Gastroesophageal sphincter (tissue), 4 donors: ENCODE measurements around the gene ADAMTS4. TPM values are rescaled to one million over a fixed set of nuclear protein-coding genes. Genes with fewer than 3 reads are reported as not detected.

ENCODE experiments used
- ATAC-seq: fragments of 150-250 bp; one replicate; pipeline ENCODE4 v1.9.1; 2016; ENCODE audit warnings: mild to moderate bottlenecking, moderate library complexity
- H3K27ac ChIP-seq, 4 donors: fragments of 200-600 bp; sonication (generic) in 3 of 4; 1 replicate in 3 of 4; 2 replicates in 1 of 4; pipeline ENCODE4 v1.5.1; 2016 to 2019
- H3K27me3 ChIP-seq: fragments of 200-600 bp; sonication (generic); one replicate; pipeline ENCODE4 v1.5.1; 2019
- H3K36me3 ChIP-seq, 2 donors: fragments of 200-600 bp; sonication (generic); one replicate each; pipeline ENCODE4 v1.5.1; 2019; ENCODE audit warnings: control low read depth in 1 of 2
- H3K4me1 ChIP-seq, 3 donors: fragments of 200-600 bp; sonication (generic); 1 replicate in 2 of 3; 2 replicates in 1 of 3; pipeline ENCODE4 v1.5.1; 2016 to 2019; ENCODE audit warnings: control low read depth in 2 of 3
- H3K4me3 ChIP-seq, 2 donors: fragments of 200-600 bp; sonication (generic); one replicate each; pipeline ENCODE4 v1.5.1; 2019; ENCODE audit warnings: mild to moderate bottlenecking in 1 of 2, moderate library complexity in 1 of 2
- H3K9me3 ChIP-seq, 3 donors: fragments of 200-600 bp; sonication (generic); one replicate each; pipeline ENCODE4 v1.5.1; 2017 to 2019; ENCODE audit warnings: control low read depth in 2 of 3
- EP300 ChIP-seq: sonication (generic); formaldehyde crosslinking; IDR thresholded peaks from one replicate; pipeline ENCODE4 v1.6.1; 2017; ENCODE audit warnings: antibody characterized with exemption, mild to moderate bottlenecking
- POLR2A ChIP-seq, 2 donors: fragments of 450-650 bp; IDR thresholded peaks; one replicate each; pipeline ENCODE4 v1.6.1; 2017; ENCODE audit warnings: antibody characterized with exemption in 2 of 2, mild to moderate bottlenecking in 2 of 2, moderate library complexity in 1 of 2
- POLR2AphosphoS5 ChIP-seq: sonication (generic); formaldehyde crosslinking; IDR thresholded peaks from one replicate; pipeline ENCODE4 v1.6.1; 2017; ENCODE audit warnings: antibody characterized with exemption
- WGBS, 2 donors: methylation state at CpG; one replicate each; pipeline ENCODE4 v1.1.5; 2018; ENCODE audit warnings: low coverage in 1 of 2; 5-methylcytosine and 5-hydroxymethylcytosine counted together
- total RNA-seq, 4 donors: library from RNA; depleted of rRNA; stranded (reverse); fragments of >200 nt; gene quantifications; one replicate each; pipeline ENCODE4 v1.1.0, GENCODE V29; 2016
- TF ChIP-seq, protein P1 (sequence below), 4 experiments: fragments of 200-600 bp in 2 of 4; fragments of 450-650 bp in 2 of 4; sonication (generic) in 1 of 4; IDR thresholded peaks; one replicate each; pipeline ENCODE4 v1.5.1; 2017 to 2019; ENCODE audit warnings: antibody characterized with exemption in 4 of 4, mild to moderate bottlenecking in 2 of 4, moderate library complexity in 2 of 4

ADAMTS4 gene
- total RNA-seq, 4 donors from 2014 or later = 3.7 to 60.6 (median 6.7) TPM

DNA sequence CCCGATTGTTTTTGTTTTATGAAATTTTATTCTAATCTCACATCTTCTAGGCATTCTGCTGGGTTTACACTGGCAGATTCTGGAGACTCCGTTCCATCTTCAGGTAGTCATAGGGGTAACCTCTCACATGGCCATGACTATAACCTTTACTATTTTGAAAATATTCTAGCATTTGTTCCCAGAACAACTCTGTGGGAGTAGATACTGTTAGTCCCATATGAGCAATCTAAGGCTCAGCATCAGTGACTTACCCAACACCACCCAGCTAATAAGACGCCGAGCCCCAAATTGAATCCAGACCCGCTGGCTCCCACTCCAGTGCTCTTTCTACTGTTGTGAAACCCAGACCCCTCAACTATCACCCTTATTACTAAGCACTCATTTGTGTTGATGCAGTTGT is 9.8 kb downstream of the ADAMTS4 start:
- no peak overlapping the region for H3K27ac ChIP-seq
- 78 to 88% methylated on average over 4 to 5 of the region's 5 CpGs for WGBS, 2 donors
- H3K4me3 ChIP-seq = no peak overlapping the region
- peaks cover 0 to 36% (median 5%) of the 10 kb centered on the region in 3 donors for H3K4me1 ChIP-seq
- peaks cover 4% of the 10 kb centered on the region for H3K27me3 ChIP-seq
- H3K36me3 ChIP-seq = peaks cover 0 to 16% of the 10 kb centered on the region in 2 donors
- H3K9me3 ChIP-seq = no peaks in the 10 kb centered on the region
- TF ChIP-seq POLR2AphosphoS5 = no peak
- no peak for TF ChIP-seq EP300
- TF ChIP-seq, protein P1, sequence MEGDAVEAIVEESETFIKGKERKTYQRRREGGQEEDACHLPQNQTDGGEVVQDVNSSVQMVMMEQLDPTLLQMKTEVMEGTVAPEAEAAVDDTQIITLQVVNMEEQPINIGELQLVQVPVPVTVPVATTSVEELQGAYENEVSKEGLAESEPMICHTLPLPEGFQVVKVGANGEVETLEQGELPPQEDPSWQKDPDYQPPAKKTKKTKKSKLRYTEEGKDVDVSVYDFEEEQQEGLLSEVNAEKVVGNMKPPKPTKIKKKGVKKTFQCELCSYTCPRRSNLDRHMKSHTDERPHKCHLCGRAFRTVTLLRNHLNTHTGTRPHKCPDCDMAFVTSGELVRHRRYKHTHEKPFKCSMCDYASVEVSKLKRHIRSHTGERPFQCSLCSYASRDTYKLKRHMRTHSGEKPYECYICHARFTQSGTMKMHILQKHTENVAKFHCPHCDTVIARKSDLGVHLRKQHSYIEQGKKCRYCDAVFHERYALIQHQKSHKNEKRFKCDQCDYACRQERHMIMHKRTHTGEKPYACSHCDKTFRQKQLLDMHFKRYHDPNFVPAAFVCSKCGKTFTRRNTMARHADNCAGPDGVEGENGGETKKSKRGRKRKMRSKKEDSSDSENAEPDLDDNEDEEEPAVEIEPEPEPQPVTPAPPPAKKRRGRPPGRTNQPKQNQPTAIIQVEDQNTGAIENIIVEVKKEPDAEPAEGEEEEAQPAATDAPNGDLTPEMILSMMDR (IDR thresholded peaks at IDR 0.05) = no peak
- ATAC-seq = no peak

DNA sequence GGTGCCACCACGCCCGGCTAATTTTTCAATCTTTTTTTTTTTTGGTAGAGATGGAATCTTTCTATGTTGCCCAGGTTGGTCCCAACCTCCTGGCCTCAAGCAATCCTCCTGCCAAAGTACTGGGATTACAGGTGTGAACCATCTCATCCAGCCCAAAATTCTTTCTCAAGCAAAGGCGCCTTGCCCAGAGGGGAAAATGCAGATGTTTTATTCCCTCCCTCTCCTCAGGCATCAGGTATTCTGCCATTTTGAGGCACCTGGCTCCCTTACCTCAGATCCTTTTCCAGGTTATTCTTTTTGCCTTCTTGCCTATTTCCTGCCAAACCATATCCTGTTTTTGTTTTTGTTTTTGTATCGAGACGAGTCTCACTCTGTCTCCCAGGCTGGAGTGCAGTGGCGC is 10.5 kb downstream of the ADAMTS4 start:
- Histone ChIP-seq H3K27ac (no peak overlapping the region), H3K9me3 (no peaks in the 10 kb centered on the region), H3K27me3 (peaks cover 4% of the 10 kb centered on the region), H3K36me3 (peaks cover 0 to 16% of the 10 kb centered on the region in 2 donors), H3K4me3 (no peak overlapping the region), H3K4me1 (peaks cover 0 to 30% (median 5%) of the 10 kb centered on the region in 3 donors)
- TF ChIP-seq POLR2A (IDR thresholded peaks at IDR 0.05) (no peak), POLR2AphosphoS5 (no peak), EP300 (no peak)
- TF ChIP-seq, protein P1 (IDR thresholded peaks at IDR 0.05) = no peak
- no peak for ATAC-seq
- 83% methylated on average over 6 of the region's 6 CpGs; no CpG with 5 or more reads in 1 of the 2 donors for WGBS, 2 donors

DNA sequence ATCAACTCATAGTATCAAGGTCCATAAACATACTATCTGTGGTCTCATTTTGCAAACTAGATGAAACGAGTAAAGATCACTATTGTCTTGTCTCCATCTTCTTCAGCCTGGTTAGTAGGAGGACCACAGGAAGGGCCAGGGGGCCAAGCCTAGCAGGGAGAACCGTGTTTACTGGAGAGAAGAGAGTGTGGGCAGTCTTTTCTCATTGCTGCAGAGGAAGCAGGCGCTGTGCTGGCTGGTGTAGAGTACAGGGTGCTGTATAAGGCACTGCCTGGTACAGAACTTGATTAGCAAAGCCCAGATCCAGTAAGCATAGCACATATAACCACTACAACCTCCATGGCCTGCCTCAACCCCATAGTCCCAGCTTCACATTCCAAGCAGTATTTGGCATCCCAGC is 11.5 kb downstream of the ADAMTS4 start:
- WGBS, 2 donors = 66 to 76% methylated on average over 2 to 3 of the region's 3 CpGs
- Histone ChIP-seq H3K27ac (no peak overlapping the region), H3K27me3 (peaks cover 4% of the 10 kb centered on the region), H3K36me3 (peaks cover 0 to 16% of the 10 kb centered on the region in 2 donors), H3K4me3 (no peak overlapping the region), H3K9me3 (no peaks in the 10 kb centered on the region), H3K4me1 (peaks cover 0 to 19% (median 0%) of the 10 kb centered on the region in 3 donors)
- no peak for TF ChIP-seq POLR2A (IDR thresholded peaks at IDR 0.05)
- TF ChIP-seq, protein P1 (IDR thresholded peaks at IDR 0.05) = no peak
- TF ChIP-seq EP300 = no peak
- TF ChIP-seq POLR2AphosphoS5 = no peak
- ATAC-seq = no peak

- no peak for TF ChIP-seq EP300
- TF ChIP-seq, protein P1 (IDR thresholded peaks at IDR 0.05) = no peak
- TF ChIP-seq POLR2A (IDR thresholded peaks at IDR 0.05) = no peak
- no peak for TF ChIP-seq POLR2AphosphoS5
- Histone ChIP-seq H3K27me3 (peaks cover 2% of the 10 kb centered on the region), H3K4me3 (no peak overlapping the region), H3K27ac (peak overlapping the region in 3 of 4 donors; percentile 55 to 78 (median 72)), H3K36me3 (peaks cover 0 to 2% of the 10 kb centered on the region in 2 donors), H3K4me1 (peaks cover 0 to 16% (median 0%) of the 10 kb centered on the region in 3 donors), H3K9me3 (no peaks in the 10 kb centered on the region)
- ATAC-seq = peak; percentile 23
- WGBS, 2 donors = 23 to 56% methylated on average over 1 to 2 of the region's 2 CpGs
These were observed 13.0 kb downstream of the ADAMTS4 start for GRCh38 chr1:161185732-161186311.

GRCh38 chr1:161185282-161185682 is 13.6 kb downstream of the ADAMTS4 start:
- Histone ChIP-seq H3K27me3 (no peaks in the 10 kb centered on the region), H3K4me1 (peaks cover 0 to 14% (median 0%) of the 10 kb centered on the region in 3 donors), H3K27ac (peak overlapping the region in 3 of 4 donors; percentile 55 to 78 (median 72)), H3K4me3 (no peak overlapping the region), H3K9me3 (no peaks in the 10 kb centered on the region), H3K36me3 (no peaks in the 10 kb centered on the region)
- peak; percentile 88 for ATAC-seq
- TF ChIP-seq POLR2A (IDR thresholded peaks at IDR 0.05) (no peak), POLR2AphosphoS5 (no peak), EP300 (no peak)
- TF ChIP-seq, protein P1 (IDR thresholded peaks at IDR 0.05) = no peak
- WGBS, 2 donors = 16 to 28% methylated on average over 3 of the region's 3 CpGs
